Islet of Langerhans (tissue), 1 donor: ENCODE measurements around the gene GAPDH.
"Not testable (repeated sequence)": the region's sequence is repeated elsewhere in the genome, so short reads cannot be mapped to it uniquely, and the experiment has no call there.

Source experiments
- FAIRE-seq: peaks from one replicate; lab custom pipeline; 2011; peaks lifted over from hg19 to GRCh38; lab: Jason Lieb, UNC

The GAPDH gene

GRCh38 chr12:6546016-6546415 is 11.7 kb downstream of the GAPDH start:
- no peak for FAIRE-seq

GRCh38 chr12:6547566-6547965 is 13.2 kb downstream of the GAPDH start:
- no peak for FAIRE-seq

- FAIRE-seq: no peak
Observed at GRCh38 chr12:6547987-6548386, 13.7 kb downstream of the GAPDH start.

GRCh38 chr12:6548556-6548955 is 14.2 kb downstream of the GAPDH start:
- no peak for FAIRE-seq

GRCh38 chr12:6548966-6549683 is 14.8 kb downstream of the GAPDH start:
- no peak for FAIRE-seq

- FAIRE-seq: no peak
Observed at GRCh38 chr12:6549684-6550151, 15.4 kb downstream of the GAPDH start.

- FAIRE-seq: no peak
Observed at GRCh38 chr12:6550294-6551062, 16.2 kb downstream of the GAPDH start.

GRCh38 chr12:6551063-6551461 is 16.7 kb downstream of the GAPDH start:
- no peak for FAIRE-seq

GRCh38 chr12:6551496-6552139 is 17.3 kb downstream of the GAPDH start:
- no peak for FAIRE-seq

- no peak for FAIRE-seq
Observed at GRCh38 chr12:6552140-6552551, 17.8 kb downstream of the GAPDH start.

- FAIRE-seq: no peak
Observed at GRCh38 chr12:6553051-6553868, 18.9 kb downstream of the GAPDH start.

GRCh38 chr12:6554168-6555017 is 20.1 kb downstream of the GAPDH start:
- FAIRE-seq: no peak

- FAIRE-seq: no peak
Observed at GRCh38 chr12:6555018-6555691, 20.8 kb downstream of the GAPDH start.

- not testable (repeated sequence) for FAIRE-seq
Observed at GRCh38 chr12:6556496-6556817, 22.1 kb downstream of the GAPDH start.

- no peak for FAIRE-seq
Observed at GRCh38 chr12:6556857-6557256, 22.5 kb downstream of the GAPDH start.

- FAIRE-seq: not testable (repeated sequence)
Observed at GRCh38 chr12:6558014-6558760, 23.9 kb downstream of the GAPDH start.

GRCh38 chr12:6559500-6559899 is 25.2 kb downstream of the GAPDH start:
- FAIRE-seq: no peak

GRCh38 chr12:6560501-6561205 is 26.3 kb downstream of the GAPDH start:
- no peak for FAIRE-seq

GRCh38 chr12:6562881-6563280 is 28.6 kb downstream of the GAPDH start:
- no peak for FAIRE-seq
